Panc1 (cell line): ENCODE results near the gene SPRYD3. TPM values are rescaled to one million over a fixed set of nuclear protein-coding genes. Genes with fewer than 3 reads are reported as not detected.

Experiments
- ATAC-seq: fragments of 200-7000 bp; cut with Tn5 transposase; 2 replicates; pipeline ENCODE4 v1.9.1; 2020; ENCODE audit warnings: mild to moderate bottlenecking, moderate library complexity
- BruUV-seq: library from RNA; stranded (reverse); fragments of 400-500 nt; replicated peaks from 2 replicates; lab custom pipeline; 2021; lab: Mats Ljungman, UMichigan
- CTCF ChIA-PET: fragments of 300-600 bp; sonication (Branson Sonifier 250); formaldehyde crosslinking; loops from one replicate; lab custom pipeline; 2022; ENCODE audit warnings: antibody characterized with exemption; lab: Charles Lee
- POLR2A ChIA-PET: fragments of 300-600 bp; sonication (Branson Sonifier 250); formaldehyde crosslinking; loops from one replicate; lab custom pipeline; 2022; ENCODE audit warnings: antibody characterized with exemption; lab: Charles Lee
- DNase-seq: peaks from one replicate; pipeline ENCODE4 v3.0.0-alpha.2; 2010; ENCODE audit warnings: low read depth, low spot score
- H3K27ac ChIP-seq: 2 replicates; pipeline ENCODE4 v1.5.1; 2011; ENCODE audit warnings: mild to moderate bottlenecking, low read length, inconsistent platforms
- H3K27me3 ChIP-seq: fragments of 200-500 bp; sonication (Bioruptor generic); 2 replicates; pipeline ENCODE4 v1.6.0; 2014; ENCODE audit warnings: low read length, inconsistent platforms; ENCODE audit not compliant: control insufficient read depth, insufficient read depth
- H3K36me3 ChIP-seq: fragments of 200-500 bp; sonication (Bioruptor generic); 2 replicates; pipeline ENCODE4 v1.5.1; 2014; ENCODE audit warnings: inconsistent platforms, mild to moderate bottlenecking, low read length, moderate library complexity; ENCODE audit not compliant: control insufficient read depth, insufficient read depth
- H3K4me1 ChIP-seq: 2 replicates; pipeline ENCODE4 v1.5.1; 2011; ENCODE audit warnings: inconsistent platforms, mild to moderate bottlenecking, low read length, moderate library complexity; ENCODE audit not compliant: control insufficient read depth, insufficient read depth
- H3K4me3 ChIP-seq, 2 experiments: 2 replicates each; pipeline ENCODE4 v1.5.1; 2011 to 2012; ENCODE audit warnings: low read depth in 2 of 2, low read length in 2 of 2, mild to moderate bottlenecking in 2 of 2, inconsistent platforms in 1 of 2, moderate library complexity in 1 of 2
- H3K9me3 ChIP-seq: fragments of 200-500 bp; sonication (Bioruptor generic); 2 replicates; pipeline ENCODE4 v1.5.1; 2014; ENCODE audit warnings: low read depth, mild to moderate bottlenecking, inconsistent platforms, low read length, moderate library complexity; ENCODE audit not compliant: control insufficient read depth, insufficient read depth
- POLR2AphosphoS5 ChIP-seq: IDR thresholded peaks from 2 replicates; pipeline ENCODE4 v1.6.1; 2012; ENCODE audit warnings: mild to moderate bottlenecking, low read depth, low read length, moderate library complexity
- REST ChIP-seq, 2 experiments: IDR thresholded peaks; 2 replicates each; pipeline ENCODE4 v1.6.1; 2011 to 2012; ENCODE audit warnings: low read depth in 2 of 2, control low read depth in 1 of 2, low read length in 1 of 2, mild to moderate bottlenecking in 1 of 2, moderate library complexity in 1 of 2; ENCODE audit not compliant: insufficient read depth in 1 of 2
- SIN3A ChIP-seq: IDR thresholded peaks from 2 replicates; pipeline ENCODE4 v1.6.1; 2012; ENCODE audit warnings: low read depth, mild to moderate bottlenecking, low read length, moderate library complexity, borderline replicate concordance; ENCODE audit not compliant: insufficient read depth
- TCF7L2 ChIP-seq: IDR thresholded peaks from 2 replicates; pipeline ENCODE4 v1.6.1; 2011; ENCODE audit warnings: mild to moderate bottlenecking, low read depth, low read length, inconsistent platforms
- in situ Hi-C: cut with HindIII; loops from 2 replicates; pipeline ENCODE4 v1.10.0; 2016; ENCODE audit warnings: low sequenced_read_pairs, low pct_unique_long_range_greater_than_20kb
- intact Hi-C: fragments of 100-400 bp; cut with micrococcal nuclease; formaldehyde crosslinking; loops from one replicate; pipeline ENCODE4 v1.10.0; 2022; ENCODE audit not compliant: unreplicated experiment
- total RNA-seq: library from RNA; stranded (reverse); gene quantifications from one replicate; pipeline ENCODE4 v1.2.1, GENCODE V29; 2021; ENCODE audit not compliant: unreplicated experiment
- TF ChIP-seq, protein P1 (sequence below): fragments of 450-650 bp; IDR thresholded peaks from 2 replicates; pipeline ENCODE4 v1.5.1; 2017; ENCODE audit warnings: mild to moderate bottlenecking

The SPRYD3 gene
- total RNA-seq, 1 experiment from 2014 or later: 25.0 TPM

- in situ Hi-C loops (no loop called here), intact Hi-C loops (no loop called here)
- no TSS peak for BruUV-seq
- Histone ChIP-seq H3K4me3 (no peak overlapping the region; a peak in 2 of 4 replicates), H3K4me1 (peaks cover 62% of the 10 kb centered on the region), H3K9me3 (no peaks in the 10 kb centered on the region), H3K27ac (peak overlapping the region; percentile 96; the same call in 1 of the 2 replicates), H3K36me3 (no peaks in the 10 kb centered on the region), H3K27me3 (no peaks in the 10 kb centered on the region)
- no peak for TF ChIP-seq POLR2AphosphoS5
- no peak for TF ChIP-seq REST (IDR thresholded peaks at IDR 0.05; ENCODE audit: insufficient read depth in 1 of 2, low read depth in 2 of 2, low read length in 1 of 2)
- TF ChIP-seq SIN3A: no peak
- no peak for TF ChIP-seq TCF7L2
- ChIA-PET CTCF (no interaction called here), POLR2A (interaction anchor here (0.6 kb wide), 1 partner anchor 922 kb away, joined by 20 read pairs; no protein-coding TSS in a partner anchor)
- DNase-seq (no peak), ATAC-seq (no peak)
Observed at GRCh38 chr12:53045696-53046045, 33.5 kb downstream of the SPRYD3 start.

GRCh38 chr12:53044896-53045695 is 34.1 kb downstream of the SPRYD3 start:
- TF ChIP-seq SIN3A (no peak), TCF7L2 (no peak), POLR2AphosphoS5 (no peak), REST (IDR thresholded peaks at IDR 0.05; ENCODE audit: insufficient read depth in 1 of 2, low read depth in 2 of 2, low read length in 1 of 2) (no peak)
- TF ChIP-seq, protein P1, sequence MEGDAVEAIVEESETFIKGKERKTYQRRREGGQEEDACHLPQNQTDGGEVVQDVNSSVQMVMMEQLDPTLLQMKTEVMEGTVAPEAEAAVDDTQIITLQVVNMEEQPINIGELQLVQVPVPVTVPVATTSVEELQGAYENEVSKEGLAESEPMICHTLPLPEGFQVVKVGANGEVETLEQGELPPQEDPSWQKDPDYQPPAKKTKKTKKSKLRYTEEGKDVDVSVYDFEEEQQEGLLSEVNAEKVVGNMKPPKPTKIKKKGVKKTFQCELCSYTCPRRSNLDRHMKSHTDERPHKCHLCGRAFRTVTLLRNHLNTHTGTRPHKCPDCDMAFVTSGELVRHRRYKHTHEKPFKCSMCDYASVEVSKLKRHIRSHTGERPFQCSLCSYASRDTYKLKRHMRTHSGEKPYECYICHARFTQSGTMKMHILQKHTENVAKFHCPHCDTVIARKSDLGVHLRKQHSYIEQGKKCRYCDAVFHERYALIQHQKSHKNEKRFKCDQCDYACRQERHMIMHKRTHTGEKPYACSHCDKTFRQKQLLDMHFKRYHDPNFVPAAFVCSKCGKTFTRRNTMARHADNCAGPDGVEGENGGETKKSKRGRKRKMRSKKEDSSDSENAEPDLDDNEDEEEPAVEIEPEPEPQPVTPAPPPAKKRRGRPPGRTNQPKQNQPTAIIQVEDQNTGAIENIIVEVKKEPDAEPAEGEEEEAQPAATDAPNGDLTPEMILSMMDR: no peak
- Histone ChIP-seq H3K27me3 (no peaks in the 10 kb centered on the region), H3K36me3 (no peaks in the 10 kb centered on the region), H3K4me1 (peaks cover 57% of the 10 kb centered on the region), H3K9me3 (no peaks in the 10 kb centered on the region), H3K27ac (peak overlapping the region; percentile 96), H3K4me3 (no peak overlapping the region)
- CTCF ChIA-PET: no interaction called here
- TSS peak; percentile 78 for BruUV-seq
- intact Hi-C loops (no loop called here), in situ Hi-C loops (no loop called here)
- POLR2A ChIA-PET: no interaction called here
- no peak for DNase-seq
- ATAC-seq: no peak
